Caki2 (cell line): Measurements from ENCODE around the gene TUBB6. TPM values are rescaled to one million over a fixed set of nuclear protein-coding genes. Genes with fewer than 3 reads are reported as not detected.

Experiments used
- DNase-seq: peaks from one replicate; pipeline ENCODE4 v3.0.0-alpha.2; 2015; ENCODE audit warnings: low read depth
- in situ Hi-C: cut with HindIII; loops from 2 replicates; pipeline ENCODE4 v1.10.0; 2016; ENCODE audit warnings: low sequenced_read_pairs, low pct_unique_long_range_greater_than_20kb, mixed read lengths
- total RNA-seq: library from RNA; depleted of rRNA; stranded (reverse); fragments of >200 nt; shearing (Covaris generic); gene quantifications from 2 replicates; pipeline ENCODE4 v1.2.3, GENCODE V29; 2014; ENCODE audit warnings: low replicate concordance; rRNA removed

TUBB6 gene
- total RNA-seq, 1 experiment from 2014 or later: 421 TPM

DNA sequence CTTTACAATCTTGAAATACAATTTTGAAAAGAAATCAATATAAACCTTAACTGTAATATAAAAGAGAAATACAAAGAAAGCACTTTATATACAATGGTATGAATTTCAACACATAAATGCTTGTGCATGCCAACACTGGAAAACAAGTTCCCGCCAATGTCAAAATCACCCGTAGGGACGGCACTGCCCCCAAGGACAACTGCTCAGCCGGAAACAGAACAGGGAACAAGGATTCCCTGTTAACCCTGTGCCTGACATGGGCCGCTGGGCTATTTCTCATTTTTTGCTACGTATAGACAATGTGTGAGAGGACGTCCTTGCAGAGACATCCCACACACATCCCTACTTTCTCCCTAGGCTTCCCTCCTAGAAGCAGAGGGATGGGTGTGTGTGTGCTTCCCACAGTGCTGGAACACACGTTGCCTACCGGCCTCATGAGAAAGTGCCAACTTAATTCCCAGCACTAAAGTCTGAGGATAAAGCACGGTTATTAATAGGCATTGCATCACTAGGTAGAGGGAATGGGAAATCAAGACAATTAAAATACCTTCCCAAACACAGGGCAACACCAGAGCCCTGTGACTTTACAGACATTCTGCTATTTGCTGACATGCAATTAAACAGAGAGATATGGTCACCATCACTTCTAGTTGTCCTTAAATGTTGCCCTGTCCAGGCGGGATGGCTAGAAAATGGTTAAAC, 54.6 kb downstream of the TUBB6 start:
- DNase-seq: no peak
- in situ Hi-C loops: no loop called here

DNA sequence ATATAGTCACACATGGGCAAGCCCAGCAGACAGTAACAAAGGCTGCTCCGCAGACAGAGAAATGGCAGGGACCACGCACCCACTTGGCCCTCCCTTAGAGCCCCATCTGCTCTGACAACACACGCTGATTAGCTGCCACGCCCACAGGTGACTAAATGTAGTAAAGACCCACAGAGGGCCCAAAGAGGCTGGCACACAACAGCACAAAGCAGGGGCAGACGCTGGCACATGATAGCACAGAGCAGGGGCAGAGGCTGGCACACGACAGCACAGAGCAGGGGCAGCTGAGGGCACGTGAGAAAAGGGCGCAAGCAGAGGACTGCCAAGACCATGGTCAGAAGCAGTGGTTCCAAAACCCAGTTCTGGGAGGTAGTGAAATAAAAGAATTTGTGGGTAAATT, 58.3 kb downstream of the TUBB6 start:
- in situ Hi-C loops: no loop called here
- DNase-seq: no peak

DNA sequence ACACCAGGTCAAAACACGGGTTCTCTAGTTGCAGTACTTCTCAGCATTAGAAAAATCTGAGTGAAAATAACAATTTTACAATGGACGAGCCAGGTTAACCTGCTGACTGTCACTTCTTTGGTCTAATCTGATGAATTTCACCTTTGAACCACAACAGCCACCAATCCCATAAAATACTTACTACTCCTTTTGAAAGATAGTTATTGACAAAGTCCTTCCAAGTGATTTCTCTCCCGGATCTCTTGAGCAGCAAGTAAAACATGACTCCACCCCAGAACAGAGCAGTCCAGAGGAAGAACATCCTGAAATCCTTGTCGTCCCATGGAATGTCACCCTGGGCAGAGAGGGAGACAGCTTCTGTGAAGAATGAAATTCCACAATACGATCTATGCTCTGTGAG, 58.7 kb downstream of the TUBB6 start:
- no peak for DNase-seq
- in situ Hi-C loops: no loop called here

DNA sequence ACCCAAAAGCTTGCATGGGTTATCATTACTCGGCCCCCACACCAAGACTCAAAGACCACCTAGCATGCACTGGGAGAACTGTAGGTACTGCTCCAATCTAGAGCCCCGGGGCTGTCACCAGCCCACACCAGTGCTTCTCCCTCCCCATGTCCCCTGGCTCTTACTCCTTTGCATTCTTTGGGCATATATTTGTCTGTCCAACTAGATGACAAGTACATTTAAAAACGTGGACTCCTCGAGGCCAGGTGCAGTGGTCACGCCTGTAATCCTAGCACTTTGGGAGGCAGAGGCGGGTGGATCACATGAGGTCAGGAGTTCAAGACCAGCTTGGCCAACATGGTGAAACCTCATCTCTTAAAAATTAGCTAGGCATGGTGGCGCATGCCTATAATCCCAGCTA, 61.2 kb downstream of the TUBB6 start:
- in situ Hi-C loops: no loop called here
- no peak for DNase-seq

DNA sequence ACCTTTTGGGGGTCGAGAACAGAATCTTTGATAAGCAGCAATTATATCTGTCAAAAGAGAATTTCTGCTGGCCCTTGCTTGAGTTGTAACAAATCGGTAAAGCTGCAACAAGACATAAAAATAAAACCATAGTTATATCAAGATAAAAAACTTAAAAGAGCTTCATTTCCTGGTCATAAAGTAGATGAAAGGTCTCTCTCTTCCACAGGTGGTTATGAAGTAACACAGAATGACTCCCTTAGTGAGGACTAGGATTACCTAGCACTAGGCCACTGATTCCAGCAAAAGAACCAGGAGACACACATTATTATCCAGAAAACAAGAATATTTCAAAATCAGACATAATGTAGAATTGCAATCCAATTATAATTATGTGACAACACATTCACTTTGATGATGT, 63.5 kb downstream of the TUBB6 start:
- in situ Hi-C loops: no loop called here
- DNase-seq: no peak

DNA sequence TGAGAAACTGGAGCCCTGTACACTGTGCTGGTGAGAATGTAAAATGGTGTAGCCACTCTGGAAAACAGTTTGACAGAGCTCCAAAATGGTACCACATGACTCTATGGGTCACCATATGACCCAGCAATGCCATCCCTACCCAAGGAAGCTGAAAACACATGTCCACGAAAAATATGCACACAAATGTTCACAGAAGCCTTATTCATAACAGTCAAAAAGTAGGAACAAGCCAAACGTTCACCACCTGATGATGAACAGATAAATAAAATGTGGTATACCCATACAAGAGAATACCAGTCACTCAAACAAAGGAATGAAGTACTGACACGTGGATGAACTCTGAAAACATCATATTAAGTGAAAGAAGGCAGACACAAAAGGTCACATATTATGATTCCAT, 64.4 kb downstream of the TUBB6 start:
- DNase-seq: no peak
- in situ Hi-C loops: no loop called here

DNA sequence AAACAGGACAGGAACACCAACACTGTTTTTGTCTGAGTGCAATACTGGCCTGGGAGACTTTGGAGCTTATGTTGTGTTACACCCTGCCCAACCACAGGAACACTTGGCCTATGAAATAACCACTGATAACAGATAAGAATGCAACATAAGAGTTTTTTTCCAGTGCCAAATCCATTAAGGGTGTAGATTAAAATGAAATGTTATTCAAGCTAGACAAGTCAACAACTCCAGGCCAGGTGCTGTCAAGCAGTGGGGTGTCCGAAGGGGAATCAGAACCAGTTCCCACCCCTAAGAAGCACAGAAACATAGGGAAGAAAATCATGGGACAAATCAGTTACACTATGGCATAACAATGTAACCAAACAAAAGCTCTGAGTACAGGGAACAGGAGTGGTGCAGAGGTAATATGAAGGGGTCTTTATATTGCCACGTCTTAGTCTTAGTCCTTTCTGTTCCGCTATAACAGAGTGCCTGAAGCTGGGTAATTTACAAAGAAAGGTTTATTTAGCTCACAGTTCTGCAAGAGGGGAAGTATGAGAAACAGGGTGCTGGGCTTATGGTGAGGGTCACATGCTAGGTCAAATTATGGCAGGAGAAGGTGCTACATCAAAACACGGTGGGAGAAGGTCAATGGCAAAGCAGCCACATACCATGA, 65.2 kb downstream of the TUBB6 start:
- in situ Hi-C loops: no loop called here
- DNase-seq: no peak

DNA sequence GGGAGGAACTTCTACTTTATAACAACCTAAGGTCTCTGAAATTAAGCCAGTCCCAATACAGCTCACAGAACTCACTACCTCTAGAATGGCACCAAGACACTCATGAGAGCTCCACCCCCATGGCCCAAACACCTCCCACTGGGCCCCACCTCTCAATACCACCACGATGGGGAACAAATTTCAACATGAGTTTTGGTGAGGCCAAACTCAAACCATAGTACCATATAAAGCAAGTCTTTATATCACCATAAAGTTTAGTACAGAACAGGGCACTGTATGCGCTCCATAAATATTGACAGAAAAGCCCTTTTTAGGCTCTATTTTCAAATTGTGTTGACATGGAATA, 65.7 kb downstream of the TUBB6 start:
- in situ Hi-C loops: no loop called here
- DNase-seq: no peak

DNA sequence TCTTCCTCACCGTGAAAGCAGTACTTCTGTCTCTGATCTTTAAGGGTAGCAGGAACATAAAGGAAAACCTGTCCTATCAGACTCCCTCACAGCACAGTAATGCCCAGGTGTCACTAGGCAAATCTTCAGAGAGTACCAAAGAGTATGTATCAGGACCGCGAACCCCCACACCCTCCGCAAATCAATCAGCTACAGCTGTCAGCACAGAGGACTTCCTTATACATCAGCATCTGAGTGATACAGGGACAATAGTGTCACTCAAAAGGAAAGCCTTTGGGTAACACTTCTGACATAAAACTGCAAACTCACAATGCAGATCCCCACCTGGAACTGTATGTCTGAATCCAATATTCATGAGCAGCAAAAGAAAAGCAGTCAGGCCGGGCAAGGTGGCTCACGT, 66.4 kb downstream of the TUBB6 start:
- in situ Hi-C loops: no loop called here
- no peak for DNase-seq

Other genes starting within 250 kb of the TUBB6 start
- gene ANKRD62, start 214.4 kb upstream of the TUBB6 start, total RNA-seq: 0.61 TPM in 1 of 2 replicates, not detected in the other
- not detected in 2 replicates for gene CIDEA, start 53.9 kb upstream of the TUBB6 start, total RNA-seq
- gene AFG3L2, start 69.0 kb downstream of the TUBB6 start, total RNA-seq: 54.7 and 58.6 TPM in 2 replicates
- gene PRELID3A, start 99.7 kb downstream of the TUBB6 start, total RNA-seq: 14.9 and 36.3 TPM in 2 replicates